ENCODE measurements around the gene SHQ1. TPM values are rescaled to one million over a fixed set of nuclear protein-coding genes. Genes with fewer than 3 reads are reported as not detected.
"Not testable (repeated sequence)": the region's sequence is repeated elsewhere in the genome, so short reads cannot be mapped to it uniquely, and the experiment has no call there.

The SHQ1 gene
- total RNA-seq, 1 donor from 2014 or later = 11.3 TPM

DNA sequence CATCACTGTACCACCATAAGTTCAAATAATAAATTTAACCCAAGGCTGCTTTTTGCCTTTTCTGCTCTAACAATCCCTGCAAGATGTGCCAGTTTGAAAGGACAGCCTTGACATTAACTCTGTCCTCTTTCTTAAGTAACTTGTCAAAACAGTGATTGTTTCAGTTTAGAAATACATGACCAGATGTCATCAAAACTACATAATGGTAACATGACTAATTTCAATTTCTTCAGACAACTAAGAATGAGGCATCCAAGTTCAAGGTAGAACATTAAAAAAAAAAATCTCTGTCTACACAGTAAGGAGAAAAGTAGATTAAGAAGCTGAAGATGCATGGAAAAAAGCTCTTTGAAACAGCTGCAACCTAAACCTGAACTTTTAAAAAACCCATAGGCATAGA is 47.4 kb downstream of the SHQ1 start:
- DNase-seq (ENCODE audit: low read depth in 2 of 2) = no peak

DNA sequence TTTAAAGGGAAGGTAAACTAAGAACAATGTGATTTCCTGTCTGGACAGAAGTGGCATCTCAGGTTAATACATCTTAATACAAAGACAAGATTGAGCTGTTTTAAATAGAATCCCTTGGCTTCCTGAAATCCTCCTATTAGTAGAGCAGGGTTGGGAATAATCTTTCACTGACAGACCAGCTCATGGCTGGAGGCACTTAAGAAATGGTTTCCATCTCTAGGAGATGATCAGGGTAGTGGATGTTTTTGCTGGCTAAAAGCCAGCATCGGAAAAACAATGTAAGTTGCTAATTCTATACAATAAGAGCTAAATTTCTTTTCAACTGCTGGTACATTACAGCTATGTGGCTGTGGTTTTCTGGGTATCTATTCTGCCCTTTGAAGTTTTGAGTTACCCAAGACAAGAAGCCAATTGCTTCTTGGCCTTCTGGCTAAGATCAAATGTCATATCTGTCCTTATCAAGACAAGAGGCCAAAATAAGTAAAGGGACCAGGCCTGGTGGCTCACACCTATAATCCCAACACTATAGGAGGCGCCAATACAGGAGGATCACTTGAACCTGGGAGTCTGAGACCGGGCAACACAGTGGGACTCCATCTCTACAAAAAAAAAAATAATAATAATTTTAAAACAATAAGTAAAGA is 49.6 kb downstream of the SHQ1 start:
- DNase-seq (ENCODE audit: low read depth in 2 of 2) = peak; percentile 29 to 46

DNA sequence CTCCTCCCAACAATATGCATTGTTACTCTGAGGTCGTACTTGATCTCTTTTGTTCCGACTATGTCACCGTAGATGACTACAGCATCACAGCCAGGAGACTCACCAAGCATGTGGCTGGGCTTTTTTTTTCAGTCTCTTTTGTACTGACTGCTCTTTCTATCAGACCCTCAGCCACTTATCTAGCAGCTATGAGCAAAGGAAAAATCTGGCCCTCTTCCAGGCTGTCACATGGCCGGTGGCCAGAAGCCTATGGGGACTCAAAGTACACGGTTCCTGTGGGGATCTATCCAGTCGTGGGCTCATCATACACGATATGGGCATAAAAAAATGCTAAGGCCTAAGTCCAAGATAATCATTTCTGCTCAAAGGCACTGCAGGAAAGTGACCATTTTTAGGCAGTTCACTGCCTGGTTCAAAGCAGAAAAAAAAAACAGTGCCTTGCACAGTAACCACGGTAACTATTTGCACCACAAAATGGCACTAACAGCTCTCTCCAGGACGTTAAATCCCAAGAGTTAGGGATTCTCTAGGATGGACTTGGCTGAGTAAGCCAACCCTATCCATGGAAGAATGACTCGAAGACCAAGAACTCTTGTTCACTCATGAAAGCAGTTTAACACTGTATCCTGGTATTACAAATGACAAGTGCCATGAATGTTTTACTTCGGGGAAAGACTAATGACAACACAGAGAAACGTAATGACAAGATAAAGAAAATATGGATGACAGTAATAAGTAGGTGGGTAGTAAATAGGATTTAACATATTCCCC is 50.3 kb downstream of the SHQ1 start:
- peak; percentile 24 to 84 for DNase-seq (ENCODE audit: low read depth in 2 of 2)

DNA sequence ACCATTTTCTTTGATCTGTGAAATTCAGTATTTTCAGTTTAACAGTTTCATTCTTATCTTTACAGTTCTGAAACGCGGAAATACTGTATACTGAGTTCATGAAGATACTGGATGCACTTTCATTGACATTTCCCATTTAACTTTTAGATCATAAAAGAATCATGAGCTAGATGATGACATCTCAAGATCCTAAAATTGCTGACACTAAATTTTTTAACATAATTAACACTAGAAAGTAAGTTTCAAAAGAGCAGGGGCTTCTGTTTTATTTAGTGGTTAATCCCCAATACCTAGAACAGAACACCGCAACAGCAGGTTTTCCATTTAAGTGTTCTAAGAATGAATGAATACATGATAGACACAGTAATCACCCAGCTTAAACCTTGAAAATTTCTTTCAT is 54.2 kb downstream of the SHQ1 start:
- DNase-seq (ENCODE audit: low read depth in 2 of 2) = no peak

DNA sequence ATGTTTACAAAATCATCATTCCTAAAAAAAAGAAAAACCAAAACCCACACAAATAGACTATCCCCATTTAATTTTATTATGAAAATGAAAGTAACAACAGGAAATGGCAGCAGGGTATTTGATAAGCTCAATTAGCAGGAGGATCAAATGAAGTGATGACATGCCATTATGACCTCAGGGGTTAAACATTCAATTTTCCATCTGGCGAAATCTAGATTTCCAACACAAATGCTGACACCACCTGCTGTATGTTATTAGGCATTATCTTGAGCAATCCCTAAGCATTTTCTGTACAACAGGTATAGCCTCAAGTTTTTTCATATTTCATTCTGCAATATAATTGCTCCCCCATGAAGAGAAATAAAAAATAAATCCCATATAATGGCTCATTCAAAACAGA is 57.1 kb downstream of the SHQ1 start:
- DNase-seq (ENCODE audit: low read depth in 2 of 2) = peak; percentile 6 to 37

DNA sequence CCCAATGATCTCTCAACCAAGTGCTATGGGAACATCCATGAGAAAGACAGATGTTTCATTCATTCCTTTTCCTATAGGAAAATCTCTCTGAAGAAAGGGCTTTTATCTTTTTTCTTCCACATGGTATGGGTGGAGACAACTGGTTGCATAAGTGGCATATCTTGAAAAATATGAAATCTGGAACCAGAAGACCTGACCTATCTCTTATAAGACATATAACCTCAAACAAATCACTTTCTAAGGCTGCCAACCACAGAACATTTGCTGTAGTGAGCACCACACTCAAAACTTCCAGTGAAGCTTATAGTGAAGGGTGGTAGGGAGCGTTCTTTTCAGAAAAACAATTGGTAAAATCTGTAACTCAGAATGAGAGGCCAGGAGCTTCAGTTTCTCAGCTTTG is 58.5 kb downstream of the SHQ1 start:
- DNase-seq (ENCODE audit: low read depth in 2 of 2) = no peak

DNA sequence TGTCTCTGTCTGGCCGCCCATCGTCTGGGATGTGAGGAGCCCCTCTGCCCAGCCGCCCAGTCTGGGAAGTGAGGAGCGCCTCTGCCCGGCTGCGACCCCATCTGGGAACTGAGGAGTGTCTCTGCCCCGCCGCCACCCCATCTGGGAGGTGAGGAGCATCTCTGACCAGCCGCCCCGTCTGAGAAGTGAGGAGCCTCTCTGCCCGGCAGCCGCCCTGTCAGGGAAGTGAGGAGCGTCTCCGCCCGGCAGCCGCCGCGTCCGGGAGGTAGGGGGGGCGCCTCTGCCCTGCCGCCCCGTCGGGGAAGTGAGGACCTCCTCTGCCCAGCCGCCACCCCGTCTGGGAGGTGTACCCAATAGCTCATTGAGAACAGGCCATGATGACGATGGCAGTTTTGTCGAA is 60.0 kb downstream of the SHQ1 start:
- not testable (repeated sequence) for DNase-seq (ENCODE audit: low read depth in 2 of 2)

DNA sequence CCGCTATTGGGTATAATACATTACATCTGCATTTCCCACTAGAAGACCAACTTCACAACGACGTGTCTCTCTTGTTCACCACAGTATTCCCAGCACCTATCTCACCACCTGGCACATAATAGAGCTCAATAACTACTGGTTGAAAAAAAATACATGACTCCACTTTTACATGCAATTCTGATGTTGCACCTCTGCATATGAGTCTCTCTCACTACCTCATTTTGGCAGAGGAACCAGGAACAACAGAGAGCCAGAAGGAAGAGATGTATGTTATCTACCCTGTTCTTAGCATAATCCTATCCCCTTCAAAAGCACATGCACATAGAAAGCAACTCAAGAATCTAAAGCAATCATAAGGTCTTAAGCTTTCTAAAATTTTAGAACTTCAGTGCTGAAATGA is 61.6 kb downstream of the SHQ1 start:
- DNase-seq (ENCODE audit: low read depth in 2 of 2) = no peak

DNA sequence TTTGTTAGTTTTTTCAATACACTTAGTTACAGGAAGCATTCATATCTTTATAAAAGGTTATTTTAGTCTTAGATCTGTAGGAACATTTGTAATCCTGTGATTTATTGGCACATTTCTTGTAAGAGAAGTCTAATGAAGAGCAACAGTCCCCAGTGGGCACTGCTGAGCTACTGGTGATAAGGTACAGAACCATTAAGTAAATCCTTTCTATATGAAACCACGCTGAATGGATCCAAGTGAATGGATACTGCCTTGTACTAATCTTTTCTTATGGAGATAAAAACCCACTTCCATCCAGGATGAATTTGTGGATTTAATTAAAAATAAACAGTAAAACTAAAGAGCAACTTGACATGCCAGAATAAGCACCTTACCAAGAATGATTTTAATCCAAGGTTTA is 64.0 kb downstream of the SHQ1 start:
- DNase-seq (ENCODE audit: low read depth in 2 of 2) = no peak

DNA sequence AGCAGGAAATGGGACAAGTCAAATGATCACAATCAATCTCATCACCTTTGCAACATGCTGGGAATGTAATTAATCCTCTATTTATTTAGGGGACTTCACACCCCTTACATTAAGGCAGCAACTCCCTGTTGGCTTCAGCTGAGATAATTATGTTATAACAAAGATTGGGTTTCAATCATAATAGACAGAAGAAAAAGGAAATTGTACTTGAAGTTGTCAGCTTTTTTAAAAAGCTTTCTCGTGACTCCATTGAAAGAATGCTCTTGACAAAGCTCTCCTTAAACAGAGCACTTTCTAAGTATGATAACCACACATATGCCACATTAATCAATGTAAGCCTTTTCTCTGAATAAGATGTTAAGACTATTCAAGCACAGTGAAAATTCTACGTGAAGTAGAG is 65.7 kb downstream of the SHQ1 start:
- DNase-seq (ENCODE audit: low read depth in 2 of 2) = no peak

DNA sequence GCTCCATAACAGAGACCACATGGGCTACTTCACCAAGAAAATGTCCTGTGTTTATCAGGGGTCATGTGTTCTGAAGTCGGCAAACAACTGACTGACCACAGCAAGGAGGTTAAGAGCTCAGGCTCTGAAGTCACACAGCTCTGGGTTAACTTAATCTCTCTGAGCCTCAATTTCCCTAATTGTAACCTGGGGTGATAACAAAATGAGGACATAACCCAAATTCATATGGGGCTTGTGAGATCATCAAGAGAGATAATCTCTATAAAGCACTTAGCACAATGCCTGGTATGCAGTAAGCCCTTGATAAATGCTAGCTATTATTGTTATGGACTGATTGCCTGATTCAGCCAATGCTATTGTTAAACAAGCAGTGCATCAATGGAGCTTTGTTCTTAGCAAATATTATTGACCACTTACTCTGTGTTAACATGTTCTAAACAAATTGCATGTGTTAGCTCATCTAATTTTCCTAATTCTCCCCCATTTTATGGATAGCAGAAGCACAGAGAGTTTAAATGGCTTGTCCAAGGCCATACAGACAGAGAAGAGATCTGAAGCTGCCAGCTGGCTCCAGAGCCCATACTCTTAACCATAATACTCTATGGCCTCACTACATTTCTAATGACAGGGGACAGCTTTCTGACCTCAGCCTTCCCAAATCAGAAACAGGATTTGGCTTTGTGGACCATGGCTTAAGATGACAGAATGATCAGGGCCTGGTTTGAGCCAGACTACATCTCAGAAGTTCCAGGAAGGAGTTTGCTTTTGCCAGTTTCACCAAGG is 78.3 kb downstream of the SHQ1 start:
- DNase-seq (ENCODE audit: low read depth in 2 of 2) = no peak

DNA sequence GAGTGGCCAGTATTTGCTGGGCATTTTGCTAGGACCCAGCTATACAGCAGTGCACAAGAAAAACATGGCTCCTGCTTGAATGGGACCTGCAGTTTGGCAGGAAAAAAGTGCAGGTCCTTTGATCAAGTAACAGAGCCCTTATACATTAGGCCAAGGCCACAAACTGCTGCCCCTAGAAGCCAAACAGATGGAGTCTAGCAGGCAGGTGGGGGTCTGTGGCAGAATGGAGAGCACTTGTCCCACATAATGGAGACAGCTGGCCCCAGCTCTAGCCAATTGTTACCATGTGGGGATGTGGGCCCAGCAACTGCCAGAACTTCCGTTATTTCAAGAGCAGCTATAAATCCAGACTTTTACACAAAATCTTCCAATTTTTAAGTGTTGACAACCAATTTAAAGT is 79.3 kb downstream of the SHQ1 start:
- DNase-seq (ENCODE audit: low read depth in 2 of 2) = no peak

DNA sequence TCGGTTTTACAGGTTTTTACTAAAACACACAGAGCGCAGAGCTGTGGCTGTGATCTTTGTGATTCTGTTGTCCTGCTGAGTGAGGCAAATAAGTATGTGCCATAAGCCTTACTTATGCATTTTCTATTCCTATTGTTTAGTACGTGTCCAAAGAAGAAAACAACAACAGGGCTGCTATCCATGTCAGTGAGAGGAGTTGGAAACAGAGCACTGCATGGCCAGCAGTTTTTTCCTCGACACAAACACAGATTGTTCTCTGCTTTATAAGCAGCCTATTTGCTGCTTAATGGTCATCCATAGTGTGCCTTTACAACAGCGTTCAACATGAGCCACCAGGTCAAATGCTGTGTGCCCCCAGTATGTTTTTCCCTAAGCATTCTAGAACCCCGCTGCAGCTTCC is 79.8 kb downstream of the SHQ1 start:
- no peak for DNase-seq (ENCODE audit: low read depth in 2 of 2)

DNA sequence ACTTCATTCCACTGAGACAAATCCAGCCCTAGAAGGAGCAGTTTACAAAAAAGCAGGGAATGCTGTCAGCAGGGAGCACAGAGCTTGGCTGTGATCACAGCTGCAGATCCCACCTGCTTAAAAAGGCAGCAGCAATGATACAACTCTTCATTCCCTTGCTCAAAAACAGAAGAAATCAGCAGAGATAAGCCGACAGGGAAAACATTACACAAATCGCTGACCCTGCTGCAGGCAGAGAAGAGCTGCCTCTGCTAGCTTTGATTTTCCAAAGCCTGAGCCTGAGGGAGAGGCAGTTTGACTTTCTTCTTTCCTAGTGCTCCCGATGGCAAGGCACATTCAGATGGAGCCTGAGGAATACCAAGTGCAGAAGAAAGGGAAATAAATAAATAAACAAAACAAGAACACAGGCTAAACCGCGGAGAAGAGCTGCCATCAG is 80.2 kb downstream of the SHQ1 start:
- no peak for DNase-seq (ENCODE audit: low read depth in 2 of 2)

DNA sequence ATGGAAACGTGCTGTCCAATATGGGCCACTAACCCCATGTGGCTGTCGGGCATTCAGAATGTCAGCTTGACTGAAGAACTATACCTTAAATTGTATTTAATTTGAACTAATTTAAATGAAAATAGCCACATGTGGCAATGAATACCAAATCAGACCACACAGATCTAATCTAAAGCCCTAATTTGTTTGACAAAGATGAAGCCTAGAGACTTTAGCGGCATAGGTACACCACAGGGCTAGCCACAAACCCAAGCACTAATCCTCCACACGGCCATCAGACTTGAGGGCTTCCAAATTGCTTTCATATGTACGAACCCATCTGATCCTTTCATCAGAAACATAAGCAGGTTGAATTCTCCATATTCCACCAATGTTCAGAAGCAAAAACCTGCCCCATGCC is 81.4 kb downstream of the SHQ1 start:
- no peak for DNase-seq (ENCODE audit: low read depth in 2 of 2)

DNA sequence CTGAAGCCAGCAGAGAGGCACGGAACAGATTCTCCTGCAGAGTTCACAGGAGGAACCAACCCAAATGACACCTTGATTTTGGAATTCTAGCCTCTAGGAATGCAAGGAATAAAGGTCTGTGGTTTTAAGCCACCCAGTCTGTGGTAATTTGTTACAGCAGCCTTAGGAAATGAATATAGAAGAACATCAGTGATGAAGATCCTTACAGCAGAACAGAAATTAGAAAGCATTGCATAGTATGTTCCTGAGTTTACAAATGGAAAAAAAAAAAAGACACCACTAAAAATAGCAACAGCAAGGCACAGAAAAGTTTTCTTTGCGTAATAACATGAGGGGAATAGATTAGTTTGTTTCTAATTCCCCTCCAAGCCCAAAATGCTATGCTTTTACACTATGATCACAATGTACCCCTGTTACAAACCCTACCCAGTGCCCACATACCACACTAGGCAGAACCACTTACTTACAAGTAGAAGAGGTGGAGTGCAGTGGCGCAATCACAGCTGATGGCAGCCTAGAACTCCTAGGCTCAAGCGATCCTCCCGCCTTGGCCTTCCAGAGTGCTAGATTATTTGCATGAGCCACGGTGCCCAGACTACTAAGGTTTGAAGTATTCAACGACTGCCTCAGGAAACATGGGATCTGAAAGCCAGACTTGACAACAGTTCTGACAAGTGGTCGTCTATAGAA is 84.3 kb downstream of the SHQ1 start:
- DNase-seq (ENCODE audit: low read depth in 2 of 2) = no peak

DNA sequence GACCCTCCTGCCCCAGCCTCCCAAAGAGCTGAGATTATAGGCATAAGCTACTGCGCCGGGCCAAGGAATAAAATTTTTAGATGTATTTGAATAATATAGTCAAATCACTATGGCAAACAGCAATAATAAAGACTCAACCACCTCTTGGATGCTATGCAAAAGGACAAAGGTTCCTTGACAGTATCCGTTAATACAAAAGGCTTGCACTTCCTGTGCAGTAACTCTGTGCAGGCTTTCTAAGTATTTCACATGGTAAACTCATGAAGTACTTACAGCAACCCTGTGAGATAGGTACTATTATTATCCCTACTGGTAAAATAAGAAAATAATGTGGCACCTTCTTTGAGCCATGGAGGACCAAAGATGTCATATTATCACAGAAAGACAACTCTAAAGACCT is 86.8 kb downstream of the SHQ1 start:
- peak; percentile 8 to 74 for DNase-seq (ENCODE audit: low read depth in 2 of 2)

DNA sequence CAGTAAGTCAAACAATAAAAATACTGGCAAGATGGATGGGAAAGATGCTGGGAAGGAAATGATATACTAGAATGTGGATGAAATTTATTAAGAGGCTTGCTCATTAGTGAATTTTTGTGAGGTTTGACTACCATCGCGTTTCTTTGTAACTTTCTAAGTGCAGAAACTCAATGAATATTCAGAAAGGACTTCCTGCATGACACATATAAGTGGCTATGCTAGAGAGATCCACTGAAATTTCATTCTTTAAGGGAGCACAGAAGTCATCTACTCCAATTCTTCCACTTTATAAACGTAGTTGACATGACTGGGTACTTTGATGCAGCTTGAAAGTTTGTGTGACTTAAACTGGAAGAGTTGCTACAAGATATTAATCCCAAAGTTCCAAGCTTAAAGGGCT is 88.0 kb downstream of the SHQ1 start:
- DNase-seq (ENCODE audit: low read depth in 2 of 2) = no peak

DNA sequence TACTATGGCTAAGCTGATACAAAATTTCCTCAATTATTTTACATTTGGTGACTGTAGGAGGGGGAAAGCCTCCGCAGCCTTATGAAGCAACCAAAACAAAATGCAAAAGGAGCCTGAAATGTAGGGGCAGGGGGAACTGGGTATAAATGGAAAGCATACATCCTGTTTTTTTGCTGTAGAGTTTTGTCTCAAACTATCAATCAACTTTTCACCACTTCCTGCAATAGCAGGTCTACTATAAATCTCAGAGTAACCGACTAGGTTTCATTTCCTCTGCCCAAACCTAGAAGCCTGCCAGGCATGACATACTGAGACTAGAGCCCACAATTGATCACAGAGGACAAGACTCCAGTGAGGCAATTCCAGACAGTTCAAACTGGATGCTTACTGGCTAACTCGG is 91.3 kb downstream of the SHQ1 start:
- DNase-seq (ENCODE audit: low read depth in 2 of 2) = peak; percentile 41 to 74

DNA sequence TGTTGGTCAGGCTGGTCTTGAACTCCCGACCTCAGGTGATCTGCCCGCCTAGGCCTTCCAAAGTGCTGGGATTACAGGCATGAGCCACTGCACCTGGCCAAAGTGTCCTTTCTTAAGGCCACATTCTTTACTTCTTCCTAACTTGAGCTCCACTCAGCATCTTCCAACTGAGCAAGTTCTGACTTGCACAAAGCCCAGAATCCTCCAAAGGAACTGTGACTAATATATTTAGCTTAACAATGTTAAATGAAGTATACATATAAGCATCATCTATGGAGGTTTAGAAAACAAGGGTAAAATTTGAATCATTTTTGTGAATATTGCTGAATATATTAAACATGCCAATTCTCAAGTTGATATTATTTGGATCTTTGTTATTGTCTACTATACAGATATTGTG is 93.7 kb downstream of the SHQ1 start:
- DNase-seq (ENCODE audit: low read depth in 2 of 2) = no peak

DNA sequence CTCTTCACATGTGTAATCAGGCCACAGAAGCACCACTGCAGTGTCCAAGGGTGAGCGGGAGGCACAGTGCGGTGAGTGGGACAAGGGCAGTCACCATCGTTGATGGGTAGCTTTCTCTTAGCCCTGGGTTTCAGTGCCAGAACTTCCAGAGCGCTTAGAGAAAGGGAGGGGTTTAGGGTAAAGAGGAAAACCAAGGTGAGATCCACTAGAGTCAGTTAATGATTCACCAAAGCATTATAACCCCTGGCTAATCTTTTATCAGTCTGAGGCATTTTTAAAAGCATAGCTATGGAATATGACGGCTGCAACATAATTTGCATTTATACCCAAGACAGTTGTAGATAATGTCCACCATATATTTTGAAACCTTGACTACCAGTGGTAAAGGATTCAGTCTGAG is 94.8 kb downstream of the SHQ1 start:
- no peak for DNase-seq (ENCODE audit: low read depth in 2 of 2)

DNA sequence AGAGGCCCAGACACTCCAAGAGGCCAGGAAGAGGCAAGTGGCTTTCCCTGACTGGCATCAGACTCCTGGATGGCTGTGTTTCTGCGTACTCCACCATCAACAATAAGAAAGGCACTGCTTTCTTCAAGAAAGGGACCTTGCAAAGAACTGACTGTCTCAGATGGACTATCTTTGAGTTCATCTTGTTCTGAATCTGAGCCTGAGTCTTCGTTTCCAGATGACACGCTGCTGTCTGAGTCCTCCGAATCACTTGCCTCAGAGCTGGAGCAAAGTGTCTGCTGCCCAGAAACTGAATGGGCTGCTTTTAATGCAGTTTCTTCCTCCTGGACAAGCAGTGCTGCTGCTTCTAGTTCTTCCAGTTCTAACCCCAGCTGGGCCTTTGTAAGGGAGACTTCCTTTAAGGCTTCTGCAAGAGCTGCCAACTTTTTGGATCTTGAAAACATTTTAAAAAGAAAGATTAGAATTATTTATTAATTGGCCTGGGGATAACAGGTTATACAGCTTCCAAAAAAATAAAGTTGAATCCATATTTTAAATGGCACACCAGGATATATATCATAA is 97.8 kb downstream of the SHQ1 start:
- DNase-seq (ENCODE audit: low read depth in 2 of 2) = no peak

Data from lung microvascular endothelial cell (primary cell).